ENCODE measurements around the gene MCF2L2.

DNA sequence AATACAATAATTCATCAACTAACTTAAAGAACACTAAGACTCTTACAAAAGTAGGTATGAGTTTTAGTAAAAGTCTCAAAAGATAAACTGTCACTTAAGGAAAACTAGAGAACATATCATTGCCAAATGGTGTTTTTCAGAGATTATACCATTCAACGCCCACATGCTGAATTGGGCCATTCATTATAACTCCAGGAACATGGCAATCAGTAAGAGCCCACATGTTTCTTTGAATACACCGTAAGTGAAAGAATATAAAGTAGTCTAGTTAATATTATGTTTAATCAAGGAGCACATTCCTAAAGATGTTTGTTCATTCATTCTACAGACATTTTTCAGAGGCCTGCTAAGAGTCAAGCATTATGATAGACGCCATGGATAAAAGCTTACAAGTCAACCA, 152.5 kb downstream of the MCF2L2 start:
- no peak for TF ChIP-seq POLR2H (tag; IDR thresholded peaks at IDR 0.05; ENCODE audit: low read depth)
- TF ChIP-seq CTCF (IDR thresholded peaks at IDR 0.05 in 2 of 3, conservative IDR thresholded peaks at IDR 0.05 in 1 of 3; ENCODE audit: insufficient read depth in 2 of 3, low read depth in 1 of 3, low read length in 3 of 3), result no peak
- TF ChIP-seq FOS (IDR thresholded peaks at IDR 0.05; ENCODE audit: extremely low read depth, insufficient read length), result no peak
- TF ChIP-seq ATF1 (CRISPR knock-in tag; IDR thresholded peaks at IDR 0.05), result no peak
- TF ChIP-seq ATF1 (tag; IDR thresholded peaks at IDR 0.05), result no peak
- TF ChIP-seq KLF1 (tag; IDR thresholded peaks at IDR 0.05), result no peak
- TF ChIP-seq ETS1 (conservative IDR thresholded peaks at IDR 0.05; ENCODE audit: control insufficient read depth, low read depth, low read length), result no peak
